ENCODE data around the gene KCNJ12.
"Not testable (repeated sequence)": the region's sequence is repeated elsewhere in the genome, so short reads cannot be mapped to it uniquely, and the experiment has no call there.

Gene KCNJ12

GRCh38 chr17:21345236-21345635 is 30.9 kb upstream of the KCNJ12 start:
- Histone ChIP-seq H3K4me3 (IDR thresholded peaks at IDR 0.05; ENCODE audit: insufficient read depth, low read depth, low read length) (no peak overlapping the region), H3K4me1 (ENCODE audit: low read depth, poor library complexity, severe bottlenecking) (peaks cover 23% of the 10 kb centered on the region), H3K79me2 (ENCODE audit: insufficient read depth, low read depth) (no peaks in the 10 kb centered on the region), H3K4me2 (no peak overlapping the region), H3K9ac (no peak overlapping the region), H3K27ac (no peak overlapping the region), H3K27me3 (ENCODE audit: insufficient read depth, low read depth) (no peaks in the 10 kb centered on the region), H4K20me1 (ENCODE audit: insufficient read depth) (no peaks in the 10 kb centered on the region), H3K36me3 (ENCODE audit: insufficient read depth) (no peaks in the 10 kb centered on the region), H2AFZ (ENCODE audit: low read depth) (no peak overlapping the region)
- TF ChIP-seq CTCF (conservative IDR thresholded peaks at IDR 0.05; ENCODE audit: low read depth, low read length), result no peak

- H3K27ac ChIP-seq; H3K4me3 ChIP-seq (IDR thresholded peaks at IDR 0.05; ENCODE audit: insufficient read depth, low read depth, low read length); H3K4me2 ChIP-seq; H3K79me2 ChIP-seq (ENCODE audit: insufficient read depth, low read depth); H3K27me3 ChIP-seq (ENCODE audit: insufficient read depth, low read depth); H2AFZ ChIP-seq (ENCODE audit: low read depth); H3K36me3 ChIP-seq (ENCODE audit: insufficient read depth); H4K20me1 ChIP-seq (ENCODE audit: insufficient read depth); H3K9ac ChIP-seq: not testable (repeated sequence)
- peaks cover 25% of the 10 kb centered on the region for H3K4me1 ChIP-seq (ENCODE audit: low read depth, poor library complexity, severe bottlenecking)
Measured at GRCh38 chr17:21346107-21346506, 30.1 kb upstream of the KCNJ12 start.

GRCh38 chr17:21346651-21347250 is 29.4 kb upstream of the KCNJ12 start:
- H4K20me1 ChIP-seq (ENCODE audit: insufficient read depth); H2AFZ ChIP-seq (ENCODE audit: low read depth); H3K4me3 ChIP-seq (IDR thresholded peaks at IDR 0.05; ENCODE audit: insufficient read depth, low read depth, low read length); H3K36me3 ChIP-seq (ENCODE audit: insufficient read depth); H3K4me2 ChIP-seq; H3K27me3 ChIP-seq (ENCODE audit: insufficient read depth, low read depth); H3K9ac ChIP-seq; H3K79me2 ChIP-seq (ENCODE audit: insufficient read depth, low read depth); H3K27ac ChIP-seq: not testable (repeated sequence)
- peaks cover 28% of the 10 kb centered on the region for H3K4me1 ChIP-seq (ENCODE audit: low read depth, poor library complexity, severe bottlenecking)

GRCh38 chr17:21347660-21348059 is 28.5 kb upstream of the KCNJ12 start:
- not testable (repeated sequence) for H3K9ac ChIP-seq; H3K36me3 ChIP-seq (ENCODE audit: insufficient read depth); H3K4me2 ChIP-seq; H3K79me2 ChIP-seq (ENCODE audit: insufficient read depth, low read depth); H2AFZ ChIP-seq (ENCODE audit: low read depth); H3K4me3 ChIP-seq (IDR thresholded peaks at IDR 0.05; ENCODE audit: insufficient read depth, low read depth, low read length); H3K27me3 ChIP-seq (ENCODE audit: insufficient read depth, low read depth); H4K20me1 ChIP-seq (ENCODE audit: insufficient read depth)
- H3K4me1 ChIP-seq (ENCODE audit: low read depth, poor library complexity, severe bottlenecking), result peaks cover 28% of the 10 kb centered on the region
- peak overlapping the region; percentile 46; the same call in 1 of the 2 replicates for H3K27ac ChIP-seq

GRCh38 chr17:21348081-21348925 is 27.9 kb upstream of the KCNJ12 start:
- not testable (repeated sequence) for H3K9ac ChIP-seq; H3K79me2 ChIP-seq (ENCODE audit: insufficient read depth, low read depth); H3K27me3 ChIP-seq (ENCODE audit: insufficient read depth, low read depth); H2AFZ ChIP-seq (ENCODE audit: low read depth); H4K20me1 ChIP-seq (ENCODE audit: insufficient read depth); H3K36me3 ChIP-seq (ENCODE audit: insufficient read depth); H3K4me2 ChIP-seq; H3K4me3 ChIP-seq (IDR thresholded peaks at IDR 0.05; ENCODE audit: insufficient read depth, low read depth, low read length)
- peaks cover 28% of the 10 kb centered on the region for H3K4me1 ChIP-seq (ENCODE audit: low read depth, poor library complexity, severe bottlenecking)
- peak overlapping the region; percentile 82 for H3K27ac ChIP-seq

- peak overlapping the region; percentile 82 for H3K27ac ChIP-seq
- H3K4me3 ChIP-seq (IDR thresholded peaks at IDR 0.05; ENCODE audit: insufficient read depth, low read depth, low read length); H3K36me3 ChIP-seq (ENCODE audit: insufficient read depth); H3K79me2 ChIP-seq (ENCODE audit: insufficient read depth, low read depth); H3K9ac ChIP-seq; H3K4me2 ChIP-seq; H3K27me3 ChIP-seq (ENCODE audit: insufficient read depth, low read depth); H2AFZ ChIP-seq (ENCODE audit: low read depth); H4K20me1 ChIP-seq (ENCODE audit: insufficient read depth): not testable (repeated sequence)
- H3K4me1 ChIP-seq (ENCODE audit: low read depth, poor library complexity, severe bottlenecking), result peaks cover 28% of the 10 kb centered on the region
Measured at GRCh38 chr17:21348926-21349261, 27.3 kb upstream of the KCNJ12 start.

GRCh38 chr17:21349358-21350050 is 26.7 kb upstream of the KCNJ12 start:
- Histone ChIP-seq H3K4me1 (ENCODE audit: low read depth, poor library complexity, severe bottlenecking) (peaks cover 28% of the 10 kb centered on the region), H3K27ac (peak overlapping the region; percentile 67)
- H3K4me3 ChIP-seq (IDR thresholded peaks at IDR 0.05; ENCODE audit: insufficient read depth, low read depth, low read length); H3K36me3 ChIP-seq (ENCODE audit: insufficient read depth); H3K4me2 ChIP-seq; H3K79me2 ChIP-seq (ENCODE audit: insufficient read depth, low read depth); H3K9ac ChIP-seq; H3K27me3 ChIP-seq (ENCODE audit: insufficient read depth, low read depth); H4K20me1 ChIP-seq (ENCODE audit: insufficient read depth); H2AFZ ChIP-seq (ENCODE audit: low read depth): not testable (repeated sequence)

- H3K4me3 ChIP-seq (IDR thresholded peaks at IDR 0.05; ENCODE audit: insufficient read depth, low read depth, low read length); H2AFZ ChIP-seq (ENCODE audit: low read depth): not testable (repeated sequence)
Measured at GRCh38 chr17:21350495-21350894, 25.7 kb upstream of the KCNJ12 start.

More at GRCh38 chr17:21350495-21350894, 25.7 kb upstream of the KCNJ12 start:
- H3K4me1 ChIP-seq (ENCODE audit: low read depth, poor library complexity, severe bottlenecking), result peaks cover 22% of the 10 kb centered on the region
- H3K27me3 ChIP-seq (ENCODE audit: insufficient read depth, low read depth); H3K27ac ChIP-seq; H4K20me1 ChIP-seq (ENCODE audit: insufficient read depth); H3K79me2 ChIP-seq (ENCODE audit: insufficient read depth, low read depth); H3K4me2 ChIP-seq; H3K36me3 ChIP-seq (ENCODE audit: insufficient read depth); H3K9ac ChIP-seq: not testable (repeated sequence)

Data from KMS-11 (cell line).